GM12875 (cell line): ENCODE results near the gene CFAP221.

Experiments
- H3K4me3 ChIP-seq: one replicate; pipeline ENCODE4 v1.5.1; 2011; ENCODE audit warnings: low read depth, low read length, control low read depth
- TF ChIP-seq, protein P1 (sequence below): IDR thresholded peaks from 2 replicates; pipeline ENCODE4 v1.5.1; 2011; ENCODE audit warnings: low read depth, mild to moderate bottlenecking, control low read depth, inconsistent platforms, low read length, moderate library complexity, borderline replicate concordance; ENCODE audit not compliant: insufficient read depth

CFAP221 gene

DNA sequence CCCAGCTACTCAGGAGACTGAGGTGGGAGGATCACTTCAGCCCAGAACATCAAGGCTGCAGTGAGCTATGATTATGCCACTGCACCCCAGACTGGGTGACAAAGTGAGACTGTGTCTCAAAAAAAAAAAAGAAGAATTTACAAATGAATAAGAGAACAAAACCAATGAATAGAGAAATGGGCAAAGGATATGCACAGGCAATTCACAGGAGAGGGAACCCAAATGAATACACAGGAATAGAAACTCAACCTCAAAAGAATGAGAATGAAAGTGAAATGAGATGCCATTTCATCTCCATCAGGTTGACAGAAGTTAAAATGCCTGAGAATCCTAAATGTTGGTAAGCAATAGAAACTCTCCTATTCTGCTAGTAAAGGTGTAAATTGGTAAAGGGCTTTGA, 40.2 kb downstream of the CFAP221 start:
- TF ChIP-seq, protein P1, sequence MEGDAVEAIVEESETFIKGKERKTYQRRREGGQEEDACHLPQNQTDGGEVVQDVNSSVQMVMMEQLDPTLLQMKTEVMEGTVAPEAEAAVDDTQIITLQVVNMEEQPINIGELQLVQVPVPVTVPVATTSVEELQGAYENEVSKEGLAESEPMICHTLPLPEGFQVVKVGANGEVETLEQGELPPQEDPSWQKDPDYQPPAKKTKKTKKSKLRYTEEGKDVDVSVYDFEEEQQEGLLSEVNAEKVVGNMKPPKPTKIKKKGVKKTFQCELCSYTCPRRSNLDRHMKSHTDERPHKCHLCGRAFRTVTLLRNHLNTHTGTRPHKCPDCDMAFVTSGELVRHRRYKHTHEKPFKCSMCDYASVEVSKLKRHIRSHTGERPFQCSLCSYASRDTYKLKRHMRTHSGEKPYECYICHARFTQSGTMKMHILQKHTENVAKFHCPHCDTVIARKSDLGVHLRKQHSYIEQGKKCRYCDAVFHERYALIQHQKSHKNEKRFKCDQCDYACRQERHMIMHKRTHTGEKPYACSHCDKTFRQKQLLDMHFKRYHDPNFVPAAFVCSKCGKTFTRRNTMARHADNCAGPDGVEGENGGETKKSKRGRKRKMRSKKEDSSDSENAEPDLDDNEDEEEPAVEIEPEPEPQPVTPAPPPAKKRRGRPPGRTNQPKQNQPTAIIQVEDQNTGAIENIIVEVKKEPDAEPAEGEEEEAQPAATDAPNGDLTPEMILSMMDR, result no peak
- H3K4me3 ChIP-seq, result no peak overlapping the region

DNA sequence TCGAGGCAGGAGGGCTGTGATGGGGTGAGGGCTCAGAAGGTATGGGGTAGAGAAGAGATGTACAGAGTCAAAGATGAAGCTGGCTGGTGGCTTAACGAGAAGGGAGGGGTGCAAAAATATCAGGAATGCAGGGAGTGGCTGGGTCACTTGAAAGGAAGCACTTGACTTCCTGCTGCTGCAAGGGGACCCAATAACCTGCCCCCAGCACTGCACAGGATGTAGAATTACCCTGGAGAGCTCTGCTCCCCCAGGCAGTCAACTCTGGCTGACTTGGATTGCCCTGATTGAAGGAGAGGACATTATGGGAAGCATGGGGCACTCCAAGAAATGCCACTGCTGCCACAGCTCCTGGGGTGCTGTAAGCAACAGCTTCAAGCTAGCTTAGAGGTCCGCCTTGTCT, 41.8 kb downstream of the CFAP221 start:
- H3K4me3 ChIP-seq, result no peak overlapping the region
- TF ChIP-seq, protein P1, result no peak

DNA sequence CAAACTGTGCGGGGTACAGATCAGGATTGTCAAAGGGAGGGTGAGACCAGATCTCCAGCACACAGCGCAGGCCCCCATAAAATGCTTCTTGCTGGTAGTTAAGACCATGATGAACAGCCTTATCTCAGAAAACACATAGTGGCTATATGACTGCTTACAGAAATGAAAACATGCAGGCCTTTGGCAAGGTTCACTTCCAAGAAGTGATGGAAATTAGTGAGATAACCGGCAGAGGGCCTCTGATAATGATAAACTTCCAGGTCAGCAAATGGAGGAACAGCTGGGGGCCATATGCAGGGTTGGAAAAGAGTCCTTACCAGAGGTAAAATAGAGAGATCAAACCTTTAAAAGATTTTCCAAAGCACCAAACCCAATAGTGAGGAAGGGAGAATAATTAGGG, 46.6 kb downstream of the CFAP221 start:
- TF ChIP-seq, protein P1, result no peak
- H3K4me3 ChIP-seq, result no peak overlapping the region

DNA sequence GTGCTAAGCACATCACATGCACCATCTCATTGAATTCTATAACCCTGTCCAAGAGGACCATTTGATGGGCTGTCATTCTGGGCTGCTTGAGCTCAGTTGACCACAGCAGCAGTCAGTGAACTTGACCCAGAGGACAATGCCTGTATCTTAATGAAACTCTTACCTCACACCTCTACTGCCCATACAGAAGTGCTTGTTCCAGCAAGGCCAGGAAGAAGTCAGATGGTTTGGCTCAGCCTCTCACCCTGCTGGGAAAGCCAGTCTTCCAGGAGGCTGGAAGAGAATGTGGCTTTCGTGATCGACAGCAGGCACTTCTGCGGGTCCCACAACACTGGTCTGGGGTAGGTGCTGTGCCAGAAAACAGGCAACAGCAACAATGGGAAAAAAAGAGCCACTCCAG, 47.3 kb downstream of the CFAP221 start:
- TF ChIP-seq, protein P1, result no peak
- no peak overlapping the region for H3K4me3 ChIP-seq

DNA sequence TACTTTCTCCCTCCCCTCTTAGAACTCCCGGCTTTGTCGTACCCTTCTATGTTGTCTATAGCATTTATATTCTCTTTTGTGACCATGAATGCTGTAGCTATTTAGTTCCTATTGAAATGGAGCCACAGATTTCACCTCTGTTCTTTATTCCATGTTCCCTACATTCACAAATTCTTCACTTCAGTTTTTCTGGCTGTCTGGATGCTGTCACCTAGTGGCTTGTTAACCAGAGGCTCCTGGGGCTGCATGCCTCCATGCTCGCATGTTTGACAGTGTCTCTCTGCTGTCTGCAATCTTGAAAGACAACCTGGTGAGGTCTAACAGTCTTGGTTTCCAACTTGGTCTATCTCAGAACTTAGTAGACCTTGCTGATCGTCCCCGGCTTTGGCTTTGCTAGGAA, 48.2 kb downstream of the CFAP221 start:
- TF ChIP-seq, protein P1, result no peak
- no peak overlapping the region for H3K4me3 ChIP-seq

DNA sequence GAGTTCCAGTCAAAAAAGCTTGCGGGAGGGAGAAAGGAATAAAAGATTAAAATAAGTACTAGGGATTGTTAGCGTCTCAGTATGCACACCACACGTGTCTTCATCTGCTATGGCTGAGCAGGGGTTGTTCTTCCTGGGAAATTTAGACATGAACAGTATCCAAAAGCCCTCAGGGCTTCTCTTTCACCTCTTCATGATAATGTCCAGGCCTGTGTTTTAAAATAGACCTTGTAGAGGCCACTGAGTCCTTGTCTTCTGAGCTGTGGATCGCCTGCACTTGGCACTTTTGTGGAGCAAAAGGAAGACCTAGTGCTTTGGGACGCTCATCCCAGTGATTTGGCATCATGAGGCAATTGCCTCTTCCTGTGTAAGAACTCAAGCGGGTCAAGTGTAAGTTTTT, 52.4 kb downstream of the CFAP221 start:
- TF ChIP-seq, protein P1, result no peak
- no peak overlapping the region for H3K4me3 ChIP-seq

DNA sequence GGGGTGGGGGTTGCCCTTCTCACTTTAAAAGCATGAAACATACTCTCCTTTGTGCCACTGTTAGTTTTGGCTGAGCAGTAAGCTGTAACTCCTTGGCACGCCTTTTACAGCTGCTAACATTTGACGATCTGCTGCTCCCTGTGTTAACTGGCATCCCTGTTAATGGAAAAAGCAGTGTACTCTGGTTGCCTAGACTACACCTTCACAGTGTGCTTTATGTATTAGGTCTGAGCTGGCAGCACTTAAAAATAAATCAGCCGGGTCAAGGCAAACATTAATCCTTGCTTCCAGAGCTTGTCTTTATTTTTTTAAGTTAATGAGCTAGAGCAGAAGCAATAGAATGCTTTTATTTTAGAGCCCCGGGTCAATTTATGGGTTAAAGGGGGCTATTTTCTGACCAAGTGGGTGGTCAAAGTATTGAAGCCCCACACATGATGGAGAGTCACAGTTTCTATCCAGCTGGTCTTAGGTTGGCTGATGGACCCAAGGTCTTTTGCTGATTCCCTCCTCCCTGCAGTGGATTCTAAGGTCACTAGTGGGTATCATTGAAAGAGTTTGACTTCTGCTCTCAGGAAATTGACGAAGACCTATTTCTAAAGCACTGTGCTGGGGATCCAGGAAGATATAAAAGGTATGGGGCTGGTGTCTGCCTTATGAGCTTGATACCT, 54.5 kb downstream of the CFAP221 start:
- no peak overlapping the region for H3K4me3 ChIP-seq
- TF ChIP-seq, protein P1, result no peak
